GM18520 (cell line): Measurements from ENCODE around the gene SH2D2A.

ENCODE experiments used
- ATAC-seq: cut with Tn5 transposase; IDR thresholded peaks from one replicate; pipeline ENCODE4 v1.9.1; 2021; ENCODE audit not compliant: unreplicated experiment

Gene SH2D2A

GRCh38 chr1:156848461-156849150, 32.0 kb upstream of the SH2D2A start:
- ATAC-seq: no peak

- ATAC-seq: no peak
Observed at GRCh38 chr1:156847591-156848460, 31.2 kb upstream of the SH2D2A start.

GRCh38 chr1:156846643-156847042, 30.0 kb upstream of the SH2D2A start:
- no peak for ATAC-seq

GRCh38 chr1:156845953-156846545, 29.4 kb upstream of the SH2D2A start:
- ATAC-seq: no peak

- ATAC-seq: no peak
Observed at GRCh38 chr1:156845055-156845952, 28.7 kb upstream of the SH2D2A start.

GRCh38 chr1:156844638-156845037, 28.0 kb upstream of the SH2D2A start:
- no peak for ATAC-seq

GRCh38 chr1:156844102-156844501, 27.5 kb upstream of the SH2D2A start:
- ATAC-seq: no peak

GRCh38 chr1:156842618-156843300, 26.1 kb upstream of the SH2D2A start:
- ATAC-seq: no peak

GRCh38 chr1:156841295-156841855, 24.7 kb upstream of the SH2D2A start:
- ATAC-seq: no peak

GRCh38 chr1:156840898-156841279, 24.2 kb upstream of the SH2D2A start:
- ATAC-seq: no peak

GRCh38 chr1:156840186-156840897, 23.7 kb upstream of the SH2D2A start:
- no peak for ATAC-seq

GRCh38 chr1:156839426-156840109, 22.9 kb upstream of the SH2D2A start:
- ATAC-seq: no peak

- no peak for ATAC-seq
Observed at GRCh38 chr1:156838972-156839371, 22.3 kb upstream of the SH2D2A start.

- ATAC-seq: no peak
Observed at GRCh38 chr1:156836892-156837291, 20.2 kb upstream of the SH2D2A start.

- no peak for ATAC-seq
Observed at GRCh38 chr1:156836041-156836654, 19.5 kb upstream of the SH2D2A start.

GRCh38 chr1:156834322-156834721, 17.7 kb upstream of the SH2D2A start:
- ATAC-seq: no peak

- ATAC-seq: no peak
Observed at GRCh38 chr1:156833603-156834002, 17.0 kb upstream of the SH2D2A start.

GRCh38 chr1:156832434-156832833, 15.8 kb upstream of the SH2D2A start:
- ATAC-seq: no peak
